AG04450 (cell line): ENCODE measurements around the gene TBL1XR1. TPM values are rescaled to one million over a fixed set of nuclear protein-coding genes. Genes with fewer than 3 reads are reported as not detected.

Source experiments
- CTCF ChIA-PET: fragments of 300-600, 350-600 bp; formaldehyde crosslinking; extraction: SDS; loops from one replicate; lab custom pipeline; 2022; ENCODE audit warnings: antibody characterized with exemption, inconsistent platforms; lab: Charles Lee
- POLR2A ChIA-PET: fragments of 350-600 bp; formaldehyde crosslinking; extraction: SDS; loops from one replicate; lab custom pipeline; 2021; ENCODE audit warnings: antibody characterized with exemption, inconsistent platforms; lab: Yijun Ruan, JAX
- DNase-seq: peaks from one replicate; pipeline ENCODE4 v3.0.0-alpha.2; 2011; ENCODE audit warnings: low read depth, low spot score
- H3K27ac ChIP-seq: one replicate; pipeline ENCODE4 v1.5.1; 2012; ENCODE audit warnings: low read depth, low read length, control low read depth
- H3K27me3 ChIP-seq: one replicate; pipeline ENCODE4 v1.6.0; 2012; ENCODE audit warnings: low read length; ENCODE audit not compliant: control insufficient read depth, insufficient read depth
- H3K4me3 ChIP-seq: 2 replicates; pipeline ENCODE4 v1.5.1; 2011; ENCODE audit warnings: mild to moderate bottlenecking, low read depth, low read length, control low read depth
- H3K9me3 ChIP-seq: 2 replicates; pipeline ENCODE4 v1.5.1; 2012; ENCODE audit warnings: low read length; ENCODE audit not compliant: control insufficient read depth, insufficient read depth
- polyA plus RNA-seq: library from polyadenylated mRNA; depleted of rRNA; stranded (reverse); fragments of >200 nt; gene quantifications from 2 replicates; pipeline ENCODE4 v1.2.3, GENCODE V29; 2011
- TF ChIP-seq, protein P1 (sequence below): IDR thresholded peaks from 2 replicates; pipeline ENCODE4 v1.5.1; 2011; ENCODE audit warnings: low read depth, low read length, control low read depth, inconsistent platforms

Gene TBL1XR1
- polyA plus RNA-seq, 1 experiment: 207 TPM

DNA sequence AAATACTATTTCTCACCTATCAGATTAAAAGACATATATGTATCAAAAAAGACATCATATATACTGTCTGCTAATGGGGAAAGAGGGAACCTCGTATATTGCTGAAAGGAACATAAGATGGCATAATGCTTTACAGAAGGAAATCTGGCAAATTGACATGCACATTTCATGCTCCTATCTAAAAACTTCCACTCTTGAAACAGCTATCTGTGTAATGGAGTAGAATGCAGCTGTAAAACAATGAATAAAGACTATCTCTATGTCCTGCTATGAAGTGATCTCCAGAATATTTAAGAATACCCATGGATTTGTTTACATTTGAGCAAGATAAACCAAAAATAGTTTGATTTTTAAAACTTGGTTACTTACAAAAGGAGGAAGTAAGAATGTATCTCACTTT is 107.4 kb downstream of the TBL1XR1 start:
- Histone ChIP-seq H3K27ac (no peak overlapping the region), H3K9me3 (no peaks in the 10 kb centered on the region), H3K27me3 (no peaks in the 10 kb centered on the region), H3K4me3 (no peak overlapping the region)
- no peak for DNase-seq
- CTCF ChIA-PET: no interaction called here
- TF ChIP-seq, protein P1, sequence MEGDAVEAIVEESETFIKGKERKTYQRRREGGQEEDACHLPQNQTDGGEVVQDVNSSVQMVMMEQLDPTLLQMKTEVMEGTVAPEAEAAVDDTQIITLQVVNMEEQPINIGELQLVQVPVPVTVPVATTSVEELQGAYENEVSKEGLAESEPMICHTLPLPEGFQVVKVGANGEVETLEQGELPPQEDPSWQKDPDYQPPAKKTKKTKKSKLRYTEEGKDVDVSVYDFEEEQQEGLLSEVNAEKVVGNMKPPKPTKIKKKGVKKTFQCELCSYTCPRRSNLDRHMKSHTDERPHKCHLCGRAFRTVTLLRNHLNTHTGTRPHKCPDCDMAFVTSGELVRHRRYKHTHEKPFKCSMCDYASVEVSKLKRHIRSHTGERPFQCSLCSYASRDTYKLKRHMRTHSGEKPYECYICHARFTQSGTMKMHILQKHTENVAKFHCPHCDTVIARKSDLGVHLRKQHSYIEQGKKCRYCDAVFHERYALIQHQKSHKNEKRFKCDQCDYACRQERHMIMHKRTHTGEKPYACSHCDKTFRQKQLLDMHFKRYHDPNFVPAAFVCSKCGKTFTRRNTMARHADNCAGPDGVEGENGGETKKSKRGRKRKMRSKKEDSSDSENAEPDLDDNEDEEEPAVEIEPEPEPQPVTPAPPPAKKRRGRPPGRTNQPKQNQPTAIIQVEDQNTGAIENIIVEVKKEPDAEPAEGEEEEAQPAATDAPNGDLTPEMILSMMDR: no peak
- POLR2A ChIA-PET: interaction anchor here (0.9 kb wide), 1 partner anchor 41 kb away, joined by 3 read pairs; no protein-coding TSS in a partner anchor

DNA sequence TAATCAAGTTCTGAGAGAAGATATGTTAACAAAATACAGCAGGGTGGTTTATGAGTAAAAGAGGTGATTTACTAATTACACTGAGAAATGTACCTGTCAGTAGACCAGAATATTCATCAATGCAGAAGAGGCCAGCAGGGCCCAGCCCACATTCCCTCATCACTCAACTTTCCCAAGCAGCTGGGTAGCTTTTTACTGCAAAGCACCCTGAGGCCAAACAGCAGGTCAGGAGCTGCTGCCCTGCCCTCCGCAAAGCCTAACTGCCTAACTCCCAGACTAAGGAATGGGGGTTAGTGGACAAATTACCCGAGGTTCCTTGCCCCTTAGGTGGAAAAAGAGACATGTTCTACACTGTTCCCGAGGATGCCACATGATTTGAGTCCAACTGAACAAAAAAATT is 108.2 kb downstream of the TBL1XR1 start:
- no peaks in the 10 kb centered on the region for H3K9me3 ChIP-seq
- ChIA-PET CTCF (no interaction called here), POLR2A (interaction anchor here (0.9 kb wide), 1 partner anchor 42 kb away, joined by 3 read pairs; no protein-coding TSS in a partner anchor)
- no peak for DNase-seq
- no peak overlapping the region for H3K27ac ChIP-seq
- no peaks in the 10 kb centered on the region for H3K27me3 ChIP-seq
- TF ChIP-seq, protein P1: no peak
- no peak overlapping the region for H3K4me3 ChIP-seq

DNA sequence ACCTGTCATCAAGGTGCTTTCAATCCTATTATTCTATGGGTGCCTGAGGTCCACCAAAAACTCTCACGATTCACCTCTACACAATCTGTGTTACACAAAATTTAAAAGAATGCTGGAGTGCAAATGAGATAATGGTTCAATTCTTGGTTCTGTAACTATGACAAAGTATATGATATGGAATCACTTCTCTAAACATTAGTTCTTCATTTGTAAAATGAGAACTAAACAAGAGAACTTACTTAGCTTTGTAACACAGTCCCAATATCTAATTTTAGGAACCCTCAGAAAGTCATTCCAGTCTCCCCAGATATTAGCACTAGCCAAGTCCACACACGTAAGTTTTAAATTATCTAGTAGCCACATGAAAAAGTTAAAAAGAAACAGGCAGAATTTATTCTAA is 111.5 kb downstream of the TBL1XR1 start:
- no peaks in the 10 kb centered on the region for H3K9me3 ChIP-seq
- TF ChIP-seq, protein P1: no peak
- no peak overlapping the region for H3K27ac ChIP-seq
- H3K27me3 ChIP-seq: no peaks in the 10 kb centered on the region
- POLR2A ChIA-PET: no interaction called here
- no peak overlapping the region for H3K4me3 ChIP-seq
- CTCF ChIA-PET: no interaction called here
- no peak for DNase-seq

DNA sequence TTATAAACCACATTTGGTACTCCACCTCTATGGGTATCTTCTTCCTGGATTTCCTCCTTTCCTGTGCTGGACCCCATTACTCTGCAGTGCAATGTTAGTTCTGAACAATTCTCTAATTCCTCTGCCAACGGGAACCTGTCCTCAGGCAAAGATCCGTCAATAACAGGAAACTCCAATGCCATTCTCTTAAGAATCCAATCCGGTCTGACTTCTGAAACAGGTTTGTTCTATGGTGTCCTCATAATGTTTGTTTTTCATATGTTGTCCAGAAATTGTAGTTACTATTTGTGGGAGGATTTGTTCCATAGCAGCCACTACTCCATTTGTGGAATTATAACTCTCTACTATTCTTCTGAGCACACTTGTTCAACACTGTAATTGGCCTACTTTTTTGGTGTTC is 112.7 kb downstream of the TBL1XR1 start:
- TF ChIP-seq, protein P1: no peak
- CTCF ChIA-PET: no interaction called here
- no peak overlapping the region for H3K4me3 ChIP-seq
- H3K27ac ChIP-seq: no peak overlapping the region
- no peaks in the 10 kb centered on the region for H3K9me3 ChIP-seq
- POLR2A ChIA-PET: no interaction called here
- DNase-seq: no peak
- no peaks in the 10 kb centered on the region for H3K27me3 ChIP-seq

DNA sequence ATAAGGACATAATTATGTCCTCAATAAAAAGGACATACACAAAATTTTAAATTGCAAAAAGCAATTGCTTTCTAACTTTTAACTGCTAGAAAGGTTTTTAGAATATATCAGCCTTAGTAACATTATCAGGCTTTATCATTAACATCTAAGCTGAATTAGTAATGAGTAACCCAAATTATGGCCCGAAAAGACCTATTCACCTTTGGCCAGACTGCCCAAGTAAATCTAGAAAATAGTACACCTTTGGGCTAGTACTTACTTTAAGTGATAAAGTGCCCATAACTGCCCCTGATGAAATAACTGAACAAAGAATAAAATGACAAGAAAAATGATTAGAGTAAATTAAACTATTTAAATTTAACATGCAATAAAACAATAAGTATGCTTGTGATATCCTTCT is 117.2 kb downstream of the TBL1XR1 start:
- TF ChIP-seq, protein P1: no peak
- CTCF ChIA-PET: no interaction called here
- no peak for DNase-seq

More for the DNA sequence above, 117.2 kb downstream of the TBL1XR1 start:
- Histone ChIP-seq H3K9me3 (no peaks in the 10 kb centered on the region; the same call in 1 of the 2 replicates), H3K27me3 (no peaks in the 10 kb centered on the region), H3K27ac (no peak overlapping the region), H3K4me3 (no peak overlapping the region)
- POLR2A ChIA-PET: no interaction called here
